ENCODE results near the gene CEP152. TPM values are rescaled to one million over a fixed set of nuclear protein-coding genes. Genes with fewer than 3 reads are reported as not detected.
A peak's percentile ranks its signal among the peaks of the same experiment; 100 is the strongest.

Gene CEP152
- total and polyA plus RNA-seq, 2 of the 13 experiments (the other 11 are each of a cell fraction or from before 2014, with no cell fraction given), result 1.3 to 14.7 TPM

GRCh38 chr15:48810414-48811324 is at the start of gene CEP152 (continued):
- TF ChIP-seq, protein P1, sequence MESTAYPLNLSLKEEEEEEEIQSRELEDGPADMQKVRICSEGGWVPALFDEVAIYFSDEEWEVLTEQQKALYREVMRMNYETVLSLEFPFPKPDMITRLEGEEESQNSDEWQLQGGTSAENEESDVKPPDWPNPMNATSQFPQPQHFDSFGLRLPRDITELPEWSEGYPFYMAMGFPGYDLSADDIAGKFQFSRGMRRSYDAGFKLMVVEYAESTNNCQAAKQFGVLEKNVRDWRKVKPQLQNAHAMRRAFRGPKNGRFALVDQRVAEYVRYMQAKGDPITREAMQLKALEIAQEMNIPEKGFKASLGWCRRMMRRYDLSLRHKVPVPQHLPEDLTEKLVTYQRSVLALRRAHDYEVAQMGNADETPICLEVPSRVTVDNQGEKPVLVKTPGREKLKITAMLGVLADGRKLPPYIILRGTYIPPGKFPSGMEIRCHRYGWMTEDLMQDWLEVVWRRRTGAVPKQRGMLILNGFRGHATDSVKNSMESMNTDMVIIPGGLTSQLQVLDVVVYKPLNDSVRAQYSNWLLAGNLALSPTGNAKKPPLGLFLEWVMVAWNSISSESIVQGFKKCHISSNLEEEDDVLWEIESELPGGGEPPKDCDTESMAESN (CRISPR knock-in tag; conservative IDR thresholded peaks at IDR 0.05), result no peak
- TF ChIP-seq ETS1 (CRISPR knock-in tag; IDR thresholded peaks at IDR 0.05), result no peak
- no peak; the same call in 1 of the 2 replicates for TF ChIP-seq FOXO1 (CRISPR knock-in tag; IDR thresholded peaks at IDR 0.05)
- TF ChIP-seq CBX1 (IDR thresholded peaks at IDR 0.05; ENCODE audit: low read depth), result no peak
- TF ChIP-seq ZNF7 (CRISPR knock-in tag; IDR thresholded peaks at IDR 0.05), result no peak
- no peak for TF ChIP-seq NFRKB (IDR thresholded peaks at IDR 0.05)
- TF ChIP-seq ZNF512 (CRISPR knock-in tag; IDR thresholded peaks at IDR 0.05), result no peak
- no peak for TF ChIP-seq HCFC1 (IDR thresholded peaks at IDR 0.05; ENCODE audit: low read depth, low read length)
- no peak for TF ChIP-seq MBNL3 (CRISPR knock-in tag; conservative IDR thresholded peaks at IDR 0.05)
- peak; percentile 71 for TF ChIP-seq CREM (IDR thresholded peaks at IDR 0.05)
- no peak for TF ChIP-seq CREM (CRISPR knock-in tag; IDR thresholded peaks at IDR 0.05)
- no peak for TF ChIP-seq TP53 (CRISPR knock-in tag; conservative IDR thresholded peaks at IDR 0.05)
- no peak for TF ChIP-seq ZC3H4 (CRISPR knock-in tag; IDR thresholded peaks at IDR 0.05; ENCODE audit: borderline replicate concordance)
- TF ChIP-seq PTBP1 (IDR thresholded peaks at IDR 0.05; ENCODE audit: low read depth, low read length, poor library complexity, severe bottlenecking), result no peak
- TF ChIP-seq ZSCAN21 (CRISPR knock-in tag; IDR thresholded peaks at IDR 0.05; ENCODE audit: borderline replicate concordance), result no peak; the same call in 1 of the 2 replicates
- TF ChIP-seq, protein P2, sequence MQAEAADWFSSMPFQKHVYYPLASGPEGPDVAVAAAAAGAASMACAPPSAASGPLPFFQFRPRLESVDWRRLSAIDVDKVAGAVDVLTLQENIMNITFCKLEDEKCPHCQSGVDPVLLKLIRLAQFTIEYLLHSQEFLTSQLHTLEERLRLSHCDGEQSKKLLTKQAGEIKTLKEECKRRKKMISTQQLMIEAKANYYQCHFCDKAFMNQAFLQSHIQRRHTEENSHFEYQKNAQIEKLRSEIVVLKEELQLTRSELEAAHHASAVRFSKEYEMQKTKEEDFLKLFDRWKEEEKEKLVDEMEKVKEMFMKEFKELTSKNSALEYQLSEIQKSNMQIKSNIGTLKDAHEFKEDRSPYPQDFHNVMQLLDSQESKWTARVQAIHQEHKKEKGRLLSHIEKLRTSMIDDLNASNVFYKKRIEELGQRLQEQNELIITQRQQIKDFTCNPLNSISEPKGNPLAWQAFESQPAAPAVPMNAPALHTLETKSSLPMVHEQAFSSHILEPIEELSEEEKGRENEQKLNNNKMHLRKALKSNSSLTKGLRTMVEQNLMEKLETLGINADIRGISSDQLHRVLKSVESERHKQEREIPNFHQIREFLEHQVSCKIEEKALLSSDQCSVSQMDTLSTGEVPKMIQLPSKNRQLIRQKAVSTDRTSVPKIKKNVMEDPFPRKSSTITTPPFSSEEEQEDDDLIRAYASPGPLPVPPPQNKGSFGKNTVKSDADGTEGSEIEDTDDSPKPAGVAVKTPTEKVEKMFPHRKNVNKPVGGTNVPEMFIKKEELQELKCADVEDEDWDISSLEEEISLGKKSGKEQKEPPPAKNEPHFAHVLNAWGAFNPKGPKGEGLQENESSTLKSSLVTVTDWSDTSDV (CRISPR knock-in tag; IDR thresholded peaks at IDR 0.05), result no peak
- peak; percentile 46; the same call in 1 of the 2 replicates for TF ChIP-seq MED1 (CRISPR knock-in tag; IDR thresholded peaks at IDR 0.05)
- peak; percentile 57; the same call in 1 of the 2 replicates for TF ChIP-seq KAT7 (CRISPR knock-in tag; IDR thresholded peaks at IDR 0.05; ENCODE audit: borderline replicate concordance)
- TF ChIP-seq MEIS1 (CRISPR knock-in tag; IDR thresholded peaks at IDR 0.05; ENCODE audit: borderline replicate concordance), result peak; percentile 57; the same call in 1 of the 2 replicates
- TF ChIP-seq ZSCAN22 (CRISPR knock-in tag; IDR thresholded peaks at IDR 0.05), result no peak
- TF ChIP-seq, protein P3, sequence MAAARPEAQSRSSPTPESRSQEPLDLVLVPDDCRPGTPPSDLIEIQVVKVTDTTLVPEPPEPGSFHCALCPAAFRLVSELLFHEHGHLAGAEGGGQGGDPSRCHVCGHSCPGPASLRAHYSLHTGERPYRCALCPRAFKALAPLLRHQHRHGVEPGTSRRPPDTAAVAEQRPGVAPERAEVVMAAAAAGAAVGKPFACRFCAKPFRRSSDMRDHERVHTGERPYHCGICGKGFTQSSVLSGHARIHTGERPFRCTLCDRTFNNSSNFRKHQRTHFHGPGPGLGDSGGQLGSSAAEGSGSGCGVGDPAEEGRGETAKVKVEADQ (CRISPR knock-in tag; IDR thresholded peaks at IDR 0.05; ENCODE audit: borderline replicate concordance), result no peak
- TF ChIP-seq SATB2 (CRISPR knock-in tag; IDR thresholded peaks at IDR 0.05), result no peak
- no peak for TF ChIP-seq TBP (CRISPR knock-in tag; IDR thresholded peaks at IDR 0.05)
